ENCODE data around the gene ST3GAL6. TPM values are rescaled to one million over a fixed set of nuclear protein-coding genes. Genes with fewer than 3 reads are reported as not detected.

Gene ST3GAL6
- total and polyA plus RNA-seq, 2 of the 13 experiments (the other 11 are each of a cell fraction or from before 2014, with no cell fraction given) = 17.5 to 23.2 TPM

GRCh38 chr3:98777286-98777685, 14.1 kb downstream of the ST3GAL6 start (continued):
- no peak for TF ChIP-seq ZNF30 (CRISPR knock-in tag; IDR thresholded peaks at IDR 0.05)
- no peak for TF ChIP-seq ZNF704 (CRISPR knock-in tag; IDR thresholded peaks at IDR 0.05; ENCODE audit: borderline replicate concordance)
- no peak for TF ChIP-seq ZNF460 (CRISPR knock-in tag; IDR thresholded peaks at IDR 0.05; ENCODE audit: borderline replicate concordance)
- no peak for TF ChIP-seq ZNF503 (CRISPR knock-in tag; IDR thresholded peaks at IDR 0.05)
- peak; percentile 35; the same call in 1 of the 2 replicates for TF ChIP-seq ZBTB10 (CRISPR knock-in tag; IDR thresholded peaks at IDR 0.05; ENCODE audit: borderline replicate concordance)
- TF ChIP-seq DDIT3 (CRISPR knock-in tag; IDR thresholded peaks at IDR 0.05) = no peak
- no peak for TF ChIP-seq FOXP1 (IDR thresholded peaks at IDR 0.05)
- TF ChIP-seq FOXP1 (CRISPR knock-in tag; IDR thresholded peaks at IDR 0.05) = peak; percentile 67
- TF ChIP-seq TCF7L2 (IDR thresholded peaks at IDR 0.05; ENCODE audit: low read depth, low read length) = no peak
- no peak for TF ChIP-seq ZNF724P (CRISPR knock-in tag; IDR thresholded peaks at IDR 0.05; ENCODE audit: borderline replicate concordance)
- no peak for TF ChIP-seq PLSCR1 (CRISPR knock-in tag; IDR thresholded peaks at IDR 0.05; ENCODE audit: borderline replicate concordance)
- no peak for TF ChIP-seq XBP1 (CRISPR knock-in tag; IDR thresholded peaks at IDR 0.05)
- TF ChIP-seq ZNF562 (CRISPR knock-in tag; IDR thresholded peaks at IDR 0.05; ENCODE audit: borderline replicate concordance) = no peak
- no peak for TF ChIP-seq ZNF773 (CRISPR knock-in tag; IDR thresholded peaks at IDR 0.05; ENCODE audit: borderline replicate concordance)
- no peak for TF ChIP-seq ZNF563 (CRISPR knock-in tag; IDR thresholded peaks at IDR 0.05)
- TF ChIP-seq ZNF749 (CRISPR knock-in tag; IDR thresholded peaks at IDR 0.05; ENCODE audit: borderline replicate concordance) = no peak
- TF ChIP-seq CHD2 (IDR thresholded peaks at IDR 0.05; ENCODE audit: low read depth, low read length) = no peak
- TF ChIP-seq ZNF768 (CRISPR knock-in tag; IDR thresholded peaks at IDR 0.05) = no peak
- no peak for TF ChIP-seq DZIP1 (CRISPR knock-in tag; IDR thresholded peaks at IDR 0.05)
- no peak for TF ChIP-seq ZNF513 (CRISPR knock-in tag; conservative IDR thresholded peaks at IDR 0.05)
